Urothelium cell line (cell line): Measurements from ENCODE around the gene HAND2.
A peak's percentile ranks its signal among the peaks of the same experiment; 100 is the strongest.

Source experiments
- DNase-seq: peaks from one replicate; pipeline ENCODE4 v3.0.0; 2011; ENCODE audit warnings: low spot score, mixed read lengths
- FAIRE-seq: peaks from 2 replicates; lab custom pipeline; 2011; peaks lifted over from hg19 to GRCh38; lab: Jason Lieb, UNC

The HAND2 gene

GRCh38 chr4:173504181-173504503 lies 25.9 kb downstream of the HAND2 start:
- FAIRE-seq (no peak), DNase-seq (no peak)

DNA sequence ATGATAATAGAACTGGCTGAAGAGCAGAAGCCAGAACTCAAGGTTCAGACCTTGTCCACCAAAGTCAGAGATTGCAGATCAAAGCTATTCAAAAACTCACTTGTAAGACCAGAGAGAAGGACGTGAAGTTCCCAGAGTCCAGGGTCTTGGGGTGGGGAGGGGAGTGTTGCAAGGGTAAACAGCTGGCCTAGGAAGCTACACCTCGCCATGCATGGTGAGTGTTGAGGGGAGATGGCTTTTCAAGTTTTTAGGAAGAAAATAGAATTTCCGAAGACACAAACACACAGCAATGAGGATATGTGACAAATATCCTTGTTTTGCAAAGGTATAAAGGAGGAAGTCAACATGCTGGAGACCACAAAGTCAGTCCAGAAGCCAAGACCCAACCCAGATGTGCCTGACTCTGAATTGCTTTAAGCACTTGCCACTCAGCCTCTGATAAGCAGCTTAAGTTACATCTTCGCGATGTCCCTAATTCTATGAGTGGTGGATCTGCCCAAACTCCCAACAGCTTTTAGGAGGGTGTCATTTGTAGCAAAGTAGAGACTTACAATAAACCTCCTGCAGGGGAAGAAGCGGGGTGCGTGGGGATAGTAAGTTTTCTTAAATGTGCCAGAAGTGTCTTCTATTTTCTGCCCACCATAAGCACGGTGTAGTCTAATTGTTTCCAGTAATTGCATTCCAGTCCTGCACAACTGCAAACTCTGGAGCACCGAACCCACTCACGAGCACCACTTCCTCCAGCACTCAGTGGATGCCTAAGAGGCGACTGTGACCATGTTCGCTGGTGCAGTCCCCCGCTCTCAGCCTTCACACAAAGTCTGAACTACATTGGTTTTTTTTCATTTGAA lies 26.5 kb downstream of the HAND2 start:
- FAIRE-seq (no peak), DNase-seq (no peak)

DNA sequence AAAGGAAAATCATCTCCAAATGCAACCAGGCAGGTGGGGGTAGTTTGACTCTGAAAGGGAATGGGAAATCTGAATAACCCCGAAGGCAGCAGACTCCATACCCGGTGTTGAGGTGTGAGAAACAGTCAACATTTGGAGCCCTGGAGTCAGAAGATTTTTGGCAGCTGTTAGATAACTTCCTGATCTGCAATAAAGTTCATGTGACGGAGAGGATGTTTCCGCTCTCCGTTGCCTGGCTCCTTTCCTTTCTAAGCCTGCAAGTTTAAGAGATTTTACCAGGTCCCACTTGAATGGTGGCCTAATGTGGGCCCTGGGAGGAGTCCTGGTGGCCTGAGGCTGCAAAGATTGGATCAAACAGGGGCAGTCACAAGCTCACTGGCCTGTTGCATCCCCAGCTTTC lies 27.7 kb downstream of the HAND2 start:
- no peak for FAIRE-seq
- DNase-seq: no peak

GRCh38 chr4:173501592-173502150 lies 28.4 kb downstream of the HAND2 start:
- FAIRE-seq (no peak), DNase-seq (no peak)

GRCh38 chr4:173500841-173501591 lies 29.0 kb downstream of the HAND2 start:
- DNase-seq: no peak

GRCh38 chr4:173499658-173500535 lies 30.1 kb downstream of the HAND2 start:
- DNase-seq: no peak
- FAIRE-seq: no peak

More at GRCh38 chr4:173500841-173501591, 29.0 kb downstream of the HAND2 start:
- no peak for FAIRE-seq

DNA sequence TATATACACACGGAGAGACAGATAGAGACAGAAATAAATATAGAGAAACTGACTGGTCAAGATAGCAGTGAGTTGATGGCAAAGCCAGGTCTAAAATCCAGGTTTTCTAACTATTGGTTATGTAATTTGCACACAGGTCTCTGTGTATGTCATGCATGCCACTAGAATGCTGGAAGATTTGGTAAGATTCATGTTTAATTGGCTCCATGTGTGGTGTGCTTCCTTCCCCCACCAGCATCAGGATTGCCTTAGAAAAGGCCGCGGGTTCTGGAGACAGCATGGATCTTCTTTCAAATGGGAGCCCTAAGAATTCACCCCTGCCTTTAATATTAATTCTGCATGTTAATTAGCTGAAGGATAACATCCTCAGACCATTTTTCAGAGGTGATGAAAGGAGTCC lies 31.3 kb downstream of the HAND2 start:
- FAIRE-seq (no peak), DNase-seq (no peak)

DNA sequence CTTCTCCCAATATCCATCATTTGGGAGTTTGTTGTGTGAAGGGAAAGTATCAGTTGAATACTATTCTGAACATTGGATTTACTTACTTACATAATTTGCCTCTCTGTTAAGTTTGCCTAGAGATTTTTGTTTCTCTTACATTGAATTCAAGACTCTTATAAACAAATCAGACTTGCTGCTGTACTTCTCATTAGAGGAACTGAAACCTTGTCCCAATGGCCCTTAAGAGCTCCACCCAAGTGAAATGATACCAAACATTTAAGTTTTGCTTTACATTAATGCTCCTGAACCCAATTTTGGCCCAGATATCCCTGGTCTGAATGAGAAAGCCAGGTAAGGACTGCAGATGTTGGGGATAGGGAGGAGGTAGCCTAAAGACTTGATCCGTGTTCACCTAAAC lies 32.0 kb downstream of the HAND2 start:
- FAIRE-seq (no peak), DNase-seq (no peak)

- DNase-seq (no peak), FAIRE-seq (no peak)
Measured at GRCh38 chr4:173494013-173494970, 35.7 kb downstream of the HAND2 start.

DNA sequence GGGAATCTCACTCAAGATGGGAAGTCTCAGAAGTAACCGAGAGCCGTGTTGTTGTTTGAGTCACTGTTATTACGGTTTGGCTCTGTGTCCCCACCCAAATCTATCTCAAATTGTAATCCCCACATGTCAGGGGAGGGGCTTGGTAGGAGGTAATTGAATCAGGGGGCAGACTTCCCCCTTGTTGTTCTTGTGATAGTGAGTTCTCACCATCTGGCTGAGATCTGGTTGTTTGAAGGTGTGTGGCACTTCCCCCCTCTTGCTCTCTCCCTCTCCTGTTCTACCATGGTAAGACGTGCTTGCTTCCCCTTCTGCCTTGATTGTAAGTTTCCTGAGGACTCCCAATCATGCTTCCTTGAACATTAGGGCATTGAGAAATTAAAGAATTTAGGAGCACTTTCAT lies 37.0 kb downstream of the HAND2 start:
- DNase-seq (no peak), FAIRE-seq (no peak)

- no peak for FAIRE-seq
- DNase-seq: no peak
Measured at GRCh38 chr4:173492315-173492714, 37.7 kb downstream of the HAND2 start.

DNA sequence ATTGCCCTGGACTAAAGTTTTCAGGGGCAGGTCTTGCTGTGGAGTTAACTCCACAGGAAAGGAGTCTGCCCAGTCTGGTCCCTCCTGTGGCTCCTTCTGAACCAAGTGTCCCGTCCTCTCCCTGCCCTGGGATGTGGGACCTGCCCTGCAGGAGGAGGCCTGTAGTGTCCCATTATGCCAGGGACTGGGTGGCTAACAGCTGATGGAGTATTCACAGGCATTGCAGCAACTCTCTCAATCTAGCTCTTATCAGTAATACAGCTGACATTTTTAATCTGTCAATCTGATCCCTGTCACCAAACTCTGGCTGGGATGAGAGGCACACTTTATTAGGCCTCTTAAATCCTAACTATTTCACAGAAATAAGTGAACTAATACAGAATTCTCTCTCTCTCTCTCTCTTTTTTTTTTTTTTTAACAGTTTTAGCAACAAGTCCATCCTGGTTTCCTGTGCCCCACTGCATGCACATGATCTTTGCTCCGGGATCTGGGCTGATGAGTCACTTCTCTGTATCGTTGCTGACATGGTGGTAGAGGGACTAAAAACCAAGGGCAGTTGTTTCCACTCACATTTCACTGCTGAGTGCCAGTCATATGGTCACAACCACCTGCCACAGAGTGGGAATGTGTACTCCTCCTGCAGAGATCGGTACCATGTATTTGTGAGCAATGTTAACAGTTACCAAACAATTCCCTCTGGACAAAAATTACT lies 39.1 kb downstream of the HAND2 start:
- peak; percentile 59 for DNase-seq
- FAIRE-seq: no peak

DNA sequence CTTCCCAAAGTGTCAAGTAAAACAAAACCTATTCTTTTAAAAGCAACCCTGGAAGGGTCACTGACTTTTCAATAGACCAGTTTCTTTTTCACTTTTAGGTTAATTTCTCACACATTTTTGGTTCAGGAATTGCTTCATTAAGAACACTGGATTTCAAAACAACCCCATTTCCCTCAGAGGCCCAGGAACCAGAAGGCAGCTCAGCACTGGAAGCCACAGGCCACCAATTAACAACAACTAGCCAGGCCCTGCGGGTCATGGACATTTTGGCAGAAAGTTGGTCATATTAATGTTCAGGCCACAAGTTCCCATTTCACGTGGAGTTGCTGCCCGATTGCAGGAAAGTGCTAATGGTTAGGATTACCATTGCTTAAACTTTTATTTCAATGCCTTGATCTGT lies 39.8 kb downstream of the HAND2 start:
- DNase-seq (no peak), FAIRE-seq (no peak)

GRCh38 chr4:173489514-173489913 lies 40.5 kb downstream of the HAND2 start:
- FAIRE-seq: no peak
- DNase-seq: no peak

DNA sequence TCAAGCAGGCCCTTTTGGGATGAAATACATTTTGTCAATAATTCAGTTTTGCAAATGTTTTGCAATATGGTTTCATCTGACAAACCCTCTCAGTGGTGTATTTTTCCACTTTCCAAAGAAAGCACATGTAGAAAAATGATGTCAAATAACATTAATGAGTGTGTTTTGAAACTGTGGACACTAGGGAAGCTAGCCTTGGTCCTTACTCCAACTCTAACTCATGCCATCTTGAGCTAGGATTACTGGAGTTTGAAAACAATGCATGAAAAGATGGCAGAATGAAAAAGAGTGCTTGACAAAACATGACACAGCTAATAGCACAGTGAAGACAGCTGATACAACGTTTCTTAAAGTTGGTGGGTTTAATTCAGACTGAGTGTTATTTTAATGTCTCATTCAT lies 41.4 kb downstream of the HAND2 start:
- no peak for FAIRE-seq
- no peak for DNase-seq

- no peak for DNase-seq
- no peak for FAIRE-seq
Measured at GRCh38 chr4:173488074-173488473, 42.0 kb downstream of the HAND2 start.

DNA sequence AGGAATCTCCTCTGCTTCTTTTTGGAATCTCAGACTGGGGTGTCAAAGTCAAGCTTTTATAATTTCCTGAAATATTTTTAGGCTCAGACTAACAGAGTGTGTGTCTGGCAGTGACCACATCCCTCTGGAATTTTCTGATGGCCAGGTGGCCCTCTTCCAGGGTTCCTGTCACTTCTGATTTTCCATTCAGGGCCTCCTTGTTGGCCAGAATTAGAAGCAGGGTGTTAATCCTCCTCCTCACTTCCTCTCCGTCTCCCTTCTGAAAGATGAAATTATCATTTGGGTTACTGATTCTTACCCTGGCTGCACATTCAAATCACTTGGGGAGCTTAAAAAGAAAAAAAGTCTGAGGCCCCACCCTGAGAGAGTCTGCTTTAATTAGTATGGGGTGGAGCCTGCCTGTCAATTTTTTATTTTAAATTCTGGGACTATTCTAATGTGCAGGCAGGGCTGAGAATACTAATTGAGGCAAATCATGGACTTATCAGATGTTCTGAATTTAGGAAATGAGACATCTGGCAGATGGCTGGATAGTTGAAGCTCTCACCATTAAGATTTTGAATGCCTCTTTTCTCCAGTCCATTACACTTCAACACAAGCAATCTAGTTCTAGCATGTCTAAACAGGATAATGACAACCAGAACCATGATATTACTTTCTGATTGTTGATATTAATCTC lies 43.2 kb downstream of the HAND2 start:
- DNase-seq (no peak), FAIRE-seq (no peak)

DNA sequence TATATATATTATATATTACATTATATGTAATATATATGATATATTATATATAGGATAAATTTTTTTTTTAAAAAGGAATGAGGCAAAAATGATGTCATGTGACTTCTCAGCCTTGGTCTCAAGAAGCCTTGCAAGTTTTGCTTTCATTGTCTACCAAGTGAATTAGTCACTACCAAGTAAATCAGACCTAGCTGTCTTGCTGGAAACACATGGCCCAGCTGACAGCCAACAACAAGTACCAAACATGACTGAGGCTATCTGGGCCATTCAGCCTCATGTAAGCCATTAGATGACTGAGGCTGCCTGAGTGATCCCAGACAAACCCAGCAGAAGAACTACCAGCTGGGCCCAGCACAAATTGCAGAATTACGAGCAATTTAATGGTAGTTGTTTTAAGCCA lies 44.9 kb downstream of the HAND2 start:
- FAIRE-seq: no peak
- no peak for DNase-seq
